CD4-positive, alpha-beta T cell treated with Interleukin-17A for 4 hours (primary cell): ENCODE measurements around the gene RIT1.
"Not testable (repeated sequence)": the region's sequence is repeated elsewhere in the genome, so short reads cannot be mapped to it uniquely, and the experiment has no call there.

ENCODE experiments used
- DNase-seq: peaks from one replicate; pipeline ENCODE4 v3.0.0-alpha.2; 2020; ENCODE audit warnings: mixed read lengths

The RIT1 gene

DNA sequence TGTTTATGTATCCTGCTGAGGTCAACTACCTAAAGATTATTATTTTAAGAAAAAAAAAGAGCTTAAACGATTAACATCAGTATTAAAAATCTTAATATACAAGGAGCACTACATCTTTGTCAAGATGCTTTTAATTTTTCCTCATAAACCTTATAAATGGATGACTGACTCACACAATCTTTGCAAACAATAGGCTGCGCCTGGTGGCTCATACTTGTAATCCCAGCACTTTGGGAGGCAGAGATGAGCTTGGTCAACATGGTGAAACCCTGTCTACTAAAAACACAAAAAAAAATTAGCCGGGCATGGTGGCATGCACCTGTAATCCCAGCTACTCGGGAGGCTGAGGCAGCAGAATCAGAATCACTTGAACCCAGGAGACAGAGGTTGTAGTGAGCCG lies 21.3 kb upstream of the RIT1 start:
- DNase-seq = no peak

GRCh38 chr1:155932081-155932480 lies 20.9 kb upstream of the RIT1 start:
- DNase-seq = no peak

DNA sequence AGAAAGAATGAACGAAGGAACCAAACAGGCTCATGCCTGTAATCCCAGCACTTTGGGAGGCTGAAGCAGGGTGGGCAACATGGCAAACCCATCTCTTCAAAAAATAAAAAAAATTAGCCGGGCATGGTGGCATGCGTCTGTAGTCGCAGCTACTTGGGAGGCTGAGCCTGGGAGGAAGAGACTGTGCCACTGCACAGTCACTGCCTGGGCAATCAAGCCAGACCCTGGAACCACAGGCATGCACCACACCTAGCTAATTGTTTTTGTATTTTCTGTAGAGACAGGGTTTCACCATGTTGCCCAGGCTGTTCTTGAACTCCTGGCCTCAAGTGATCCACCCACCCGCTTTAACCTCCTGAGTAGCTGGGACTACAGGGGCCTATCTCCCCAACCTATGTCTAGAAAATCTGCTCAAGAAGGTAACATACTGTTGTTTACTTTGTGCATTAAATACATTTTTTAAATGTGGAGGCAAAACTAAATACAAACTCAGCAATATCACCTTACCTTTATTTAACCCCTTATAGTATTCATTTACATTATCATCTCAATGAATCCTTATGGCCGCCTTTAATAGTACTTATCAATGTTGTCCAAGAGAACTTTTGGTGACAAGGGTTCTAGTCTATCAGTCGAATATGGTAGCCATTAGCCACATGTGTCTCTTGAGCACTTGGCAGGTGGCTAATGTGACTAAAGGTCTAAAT lies 20.3 kb upstream of the RIT1 start:
- no peak for DNase-seq

GRCh38 chr1:155930725-155931124 lies 19.6 kb upstream of the RIT1 start:
- not testable (repeated sequence) for DNase-seq

DNA sequence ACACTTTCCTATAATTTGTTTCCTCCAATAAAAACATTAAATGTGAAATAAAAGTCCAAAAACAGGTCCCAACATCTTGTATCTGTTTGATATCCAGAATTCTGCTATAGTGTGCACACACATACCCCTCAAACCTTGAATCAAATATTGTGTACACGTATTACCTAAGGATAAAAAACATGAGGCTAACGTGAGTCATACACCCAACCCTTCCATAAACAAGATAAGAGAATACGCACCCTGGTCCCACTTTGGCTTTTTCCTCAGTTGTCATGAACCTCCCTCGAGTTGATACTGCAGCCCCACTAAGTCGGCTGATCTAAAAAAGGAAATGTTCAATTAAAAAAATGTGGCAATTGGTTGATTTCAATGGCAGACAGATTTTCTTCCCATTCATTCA lies 17.9 kb upstream of the RIT1 start:
- DNase-seq = no peak

DNA sequence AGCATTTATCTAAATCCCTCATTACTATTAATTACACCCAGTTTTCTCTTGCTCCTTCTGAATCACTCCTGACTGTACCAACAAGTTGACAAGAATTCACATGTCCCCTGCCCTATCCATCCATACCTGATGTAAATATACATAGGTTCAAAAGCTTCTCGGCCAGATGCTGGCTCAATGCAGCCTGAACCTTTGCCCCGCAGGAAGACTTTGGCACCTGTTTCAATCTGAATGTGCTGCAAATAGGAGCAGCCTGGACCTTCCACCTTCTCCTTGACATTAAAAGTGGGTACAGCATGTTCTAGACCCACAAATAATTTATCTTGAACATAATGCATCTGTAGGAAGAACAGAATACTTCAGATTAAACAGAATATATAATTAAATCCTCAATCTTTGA lies 14.4 kb upstream of the RIT1 start:
- no peak for DNase-seq

- no peak for DNase-seq
Measured at GRCh38 chr1:155920717-155921116, 9.6 kb upstream of the RIT1 start.

DNA sequence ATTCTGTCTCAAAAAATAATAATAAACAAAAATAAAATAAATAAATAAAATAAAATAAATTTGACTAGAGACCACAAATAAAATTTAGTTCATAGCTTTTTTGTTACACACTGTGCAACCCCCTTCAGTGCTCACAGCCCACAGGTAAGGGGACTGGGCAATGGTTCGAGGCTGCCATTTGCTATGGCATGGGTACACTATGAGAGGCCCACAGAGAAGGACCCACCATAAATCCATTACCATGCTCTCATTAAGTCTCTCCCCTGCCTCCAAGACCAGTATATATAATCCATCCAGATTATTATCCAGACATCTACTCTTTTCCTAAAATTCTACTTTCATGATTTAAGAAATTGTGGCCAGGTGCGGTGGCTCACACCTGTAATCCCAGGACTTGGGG lies 8.7 kb upstream of the RIT1 start:
- no peak for DNase-seq

- no peak for DNase-seq
Measured at GRCh38 chr1:155918660-155919059, 7.5 kb upstream of the RIT1 start.

DNA sequence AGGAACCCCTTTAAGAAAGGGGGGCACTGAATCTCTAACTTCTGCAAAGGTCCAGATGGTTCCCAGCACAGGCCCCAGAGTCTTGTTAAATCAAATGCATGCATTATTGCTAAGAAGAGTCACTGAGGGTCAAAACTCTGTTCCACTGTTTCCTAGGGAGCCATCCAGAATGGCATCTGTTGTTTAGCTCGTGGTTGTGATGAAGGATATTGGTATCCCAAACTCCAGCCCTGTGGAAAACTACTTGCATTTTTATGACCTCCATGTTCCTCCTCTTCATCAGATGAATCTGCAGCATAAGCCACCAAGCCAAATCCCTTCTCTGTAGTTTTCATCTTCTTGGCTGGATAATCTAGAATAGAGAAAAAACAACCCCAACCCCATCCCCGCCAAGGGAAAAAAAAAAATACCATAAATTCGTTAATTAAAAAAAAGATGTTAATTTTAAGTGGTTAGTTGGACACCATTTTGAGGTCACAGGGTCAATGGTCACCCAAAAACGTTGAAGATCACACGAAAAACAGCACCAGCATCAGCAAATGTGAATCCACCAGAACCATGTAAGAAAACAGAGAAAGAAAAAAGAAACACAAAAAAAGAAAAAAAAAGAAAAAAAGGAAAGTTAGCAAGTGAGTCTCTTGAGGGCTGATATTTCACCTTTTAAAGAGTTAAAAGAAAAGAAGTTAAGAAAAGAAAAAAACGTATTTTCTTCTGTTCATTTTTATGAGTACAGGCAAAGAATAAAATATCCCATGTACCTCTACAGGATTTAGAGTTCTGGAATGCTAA lies 3.0 kb upstream of the RIT1 start:
- DNase-seq = no peak

DNA sequence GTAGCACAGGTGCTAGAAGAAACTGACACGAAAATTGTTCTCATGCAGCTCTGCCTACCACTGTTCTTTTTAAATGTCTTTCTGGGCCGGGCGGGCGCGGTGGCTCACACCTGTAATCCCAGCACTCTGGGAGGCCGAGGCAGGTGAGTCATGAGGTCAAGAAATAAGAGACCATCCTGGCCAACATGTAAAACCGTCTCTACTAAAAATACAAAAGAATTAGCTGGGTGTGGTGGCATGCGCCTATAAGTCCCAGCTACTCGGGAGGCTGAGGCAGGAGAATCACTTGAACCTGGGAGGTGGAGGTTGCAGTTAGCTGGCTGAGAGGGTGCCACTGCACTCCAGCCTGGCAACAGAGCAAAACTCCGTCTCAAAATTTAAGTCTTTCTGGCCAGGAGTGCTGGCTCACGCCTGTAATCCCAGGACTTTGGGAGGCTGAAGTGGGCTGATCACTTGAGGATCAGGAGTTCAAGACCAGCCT lies 947 bp upstream of the RIT1 start:
- no peak for DNase-seq

GRCh38 chr1:155910621-155911121 lies 478 bp downstream of the RIT1 start:
- peak; percentile 21 for DNase-seq

- peak; percentile 17 for DNase-seq
Measured at GRCh38 chr1:155909894-155910293, 1.3 kb downstream of the RIT1 start.

DNA sequence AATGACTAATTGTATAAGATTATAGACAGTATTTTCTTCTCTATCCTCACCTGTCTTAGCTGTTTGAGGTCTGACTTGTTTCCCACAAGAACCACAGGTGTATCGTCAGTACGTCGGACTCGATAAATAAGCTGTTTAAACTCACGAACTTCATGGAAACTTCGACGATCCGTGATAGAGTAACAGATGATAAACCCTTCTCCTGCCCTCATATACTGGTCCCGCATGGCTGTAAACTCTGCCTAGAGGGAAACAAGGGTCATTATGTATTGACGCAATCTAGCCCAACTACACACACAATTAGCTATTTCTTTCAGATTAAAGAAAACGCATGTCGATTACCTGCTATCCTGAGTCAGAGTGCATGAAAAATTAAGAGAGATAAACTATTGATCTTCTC lies 6.9 kb downstream of the RIT1 start:
- DNase-seq = no peak

DNA sequence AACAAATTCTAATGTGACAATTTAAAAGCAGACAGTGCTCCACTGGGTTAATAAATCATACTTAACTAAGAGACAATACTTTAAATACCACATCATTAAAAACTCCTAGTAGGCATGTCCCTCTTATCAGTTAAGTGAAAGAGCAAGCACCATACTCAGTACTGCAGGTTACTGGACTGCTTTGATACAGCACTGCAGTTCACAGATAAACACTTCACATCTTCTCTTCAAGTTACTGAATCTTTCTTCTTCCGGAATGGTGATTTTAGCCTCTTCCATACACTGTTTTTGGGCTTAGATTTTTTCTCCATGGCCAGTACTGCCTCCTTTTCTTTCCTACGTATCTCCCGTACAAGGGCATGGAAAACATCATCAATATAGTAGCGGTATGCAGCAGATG lies 11.0 kb downstream of the RIT1 start:
- no peak for DNase-seq

DNA sequence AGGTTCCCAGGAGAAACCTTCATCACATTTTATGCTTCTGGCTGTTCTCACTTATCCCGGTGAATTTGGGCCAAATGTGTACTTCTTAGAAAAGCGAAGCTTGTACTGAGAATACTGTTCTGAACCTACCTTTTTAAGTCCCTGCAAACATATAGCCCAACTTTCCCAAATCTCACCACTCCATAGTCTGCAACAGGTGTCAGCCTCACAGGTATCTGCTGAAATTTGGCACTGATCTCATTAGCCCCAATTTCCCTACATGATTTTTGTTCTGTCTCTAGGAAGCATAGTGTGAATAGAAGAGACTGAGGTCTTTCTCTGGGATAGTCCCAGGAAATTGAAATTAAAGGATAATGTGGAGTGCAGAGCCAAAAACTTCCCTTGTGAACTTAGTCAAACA lies 11.5 kb downstream of the RIT1 start:
- no peak for DNase-seq

- DNase-seq = no peak
Measured at GRCh38 chr1:155898888-155899287, 12.3 kb downstream of the RIT1 start.

DNA sequence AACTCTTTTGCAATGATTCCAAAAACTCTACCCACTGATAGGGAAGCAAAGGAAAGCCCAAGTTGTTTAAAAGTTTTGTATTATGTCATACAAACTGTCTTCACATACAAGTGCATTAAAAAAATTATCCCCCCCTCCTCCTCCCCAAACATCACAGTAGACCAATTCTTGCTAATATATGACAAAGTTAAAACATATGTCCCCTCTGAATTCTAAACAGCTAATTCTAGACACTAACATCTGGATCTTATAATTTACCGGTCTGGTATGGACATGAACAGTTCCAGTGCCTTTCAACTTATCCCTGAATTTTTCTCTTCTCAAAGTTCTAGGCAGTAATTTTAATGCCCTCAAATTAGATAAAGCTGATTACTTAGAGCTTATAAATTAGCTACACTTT lies 13.4 kb downstream of the RIT1 start:
- no peak for DNase-seq

- DNase-seq = not testable (repeated sequence)
Measured at GRCh38 chr1:155896476-155896875, 14.7 kb downstream of the RIT1 start.

DNA sequence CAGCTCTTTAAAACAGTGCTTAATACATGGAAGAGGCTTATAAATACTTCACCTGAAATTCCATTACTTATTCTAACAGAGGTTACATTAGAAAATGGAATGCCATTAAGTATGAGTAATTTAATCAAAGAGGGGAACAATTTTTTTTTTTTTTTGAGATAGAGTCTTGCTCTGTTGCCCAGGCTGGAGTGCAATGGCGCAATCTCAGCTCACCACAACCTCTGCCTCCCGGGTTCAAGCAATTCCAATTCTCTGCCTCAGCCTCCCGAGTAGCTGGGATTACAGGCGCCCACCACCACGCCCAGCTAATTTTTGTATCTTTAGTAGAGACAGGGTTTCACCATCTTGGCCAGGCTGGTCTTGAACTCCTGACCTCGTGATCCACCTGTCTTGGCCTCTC lies 15.5 kb downstream of the RIT1 start:
- not testable (repeated sequence) for DNase-seq

- peak; percentile 45 for DNase-seq
Measured at GRCh38 chr1:155893389-155894142, 17.6 kb downstream of the RIT1 start.

DNA sequence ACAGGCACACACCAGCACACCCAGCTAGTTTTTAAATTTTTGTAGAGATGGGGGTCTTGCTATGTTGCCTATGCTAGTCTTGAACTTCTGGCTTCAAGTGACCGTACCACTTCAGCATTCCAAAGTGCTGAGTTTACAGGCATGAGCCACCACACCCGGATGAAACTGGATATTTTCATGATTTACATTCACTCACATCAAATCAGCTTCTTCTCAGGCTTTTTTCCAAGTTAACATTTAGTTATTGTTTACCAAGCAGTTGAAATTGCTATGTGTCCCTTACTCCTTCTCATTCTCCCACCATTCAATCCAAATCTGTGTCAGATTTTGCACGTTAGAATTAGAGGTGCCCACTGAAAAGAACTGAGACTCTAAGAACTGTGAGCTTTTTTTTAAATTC lies 18.4 kb downstream of the RIT1 start:
- DNase-seq = no peak

DNA sequence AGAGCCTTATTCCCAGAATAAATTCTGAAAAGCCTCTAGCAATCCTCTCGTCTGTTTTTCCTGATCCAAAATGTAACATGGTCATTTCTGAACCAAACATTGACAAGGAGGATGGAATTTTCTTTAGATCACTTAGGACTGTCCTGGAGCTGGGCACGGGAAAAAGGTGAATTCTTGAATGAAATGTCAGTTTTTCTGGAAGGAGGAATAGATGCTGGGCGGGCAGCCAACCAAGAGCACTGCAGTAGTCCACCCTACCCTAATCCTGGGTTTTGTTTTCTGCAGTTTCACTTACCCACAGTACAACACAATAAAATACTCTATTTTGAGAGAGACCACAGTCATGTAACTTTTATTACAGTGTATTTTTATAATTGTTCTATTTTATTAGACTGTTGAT lies 20.9 kb downstream of the RIT1 start:
- no peak for DNase-seq

GRCh38 chr1:155889566-155889965 lies 21.6 kb downstream of the RIT1 start:
- no peak for DNase-seq
